Activated CD4-positive, alpha-beta T cell treated with anti-CD3 and anti-CD28 coated beads, Interleukin-2, Interleukin-4, amounts not matched to agents 100 ng/mL and 50 ng/mL, durations not matched to agents 16 hours and 8 hours (primary cell): ENCODE measurements around the gene CHRM2.
"Not testable (repeated sequence)": the region's sequence is repeated elsewhere in the genome, so short reads cannot be mapped to it uniquely, and the experiment has no call there.

Source experiments
- DNase-seq: peaks from one replicate; pipeline ENCODE4 v3.0.0-alpha.2; 2020; ENCODE audit warnings: low spot score

Gene CHRM2

DNA sequence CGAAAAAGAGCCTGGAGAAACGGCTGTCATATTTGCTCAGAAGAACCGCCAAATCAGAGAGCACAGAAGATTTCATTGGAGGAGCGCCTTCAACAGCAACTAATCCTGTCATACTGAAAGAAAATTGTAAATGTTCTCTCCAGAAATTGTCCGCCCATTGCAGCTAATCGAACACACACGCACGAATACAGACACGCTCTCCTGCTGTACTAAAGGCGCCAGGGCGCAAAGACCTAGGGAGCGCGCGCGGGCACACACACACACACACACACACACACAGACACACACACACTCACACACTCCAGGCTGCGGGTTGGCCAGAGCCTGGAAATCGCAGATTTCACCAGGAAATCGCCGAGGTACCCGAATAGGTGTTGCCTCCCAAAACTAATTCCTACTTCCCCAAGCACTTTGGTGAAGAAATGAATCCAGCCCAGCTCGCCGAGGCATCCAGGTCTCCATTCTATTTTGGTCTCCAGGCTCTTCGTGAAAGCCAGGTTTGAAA lies at the start of gene CHRM2:
TSS of gene CHRM2 (plus strand) at position 157 of the 505 bp plus-strand sequence. CDS start 146,214 bp downstream, outside the sequence.
- DNase-seq = no peak

DNA sequence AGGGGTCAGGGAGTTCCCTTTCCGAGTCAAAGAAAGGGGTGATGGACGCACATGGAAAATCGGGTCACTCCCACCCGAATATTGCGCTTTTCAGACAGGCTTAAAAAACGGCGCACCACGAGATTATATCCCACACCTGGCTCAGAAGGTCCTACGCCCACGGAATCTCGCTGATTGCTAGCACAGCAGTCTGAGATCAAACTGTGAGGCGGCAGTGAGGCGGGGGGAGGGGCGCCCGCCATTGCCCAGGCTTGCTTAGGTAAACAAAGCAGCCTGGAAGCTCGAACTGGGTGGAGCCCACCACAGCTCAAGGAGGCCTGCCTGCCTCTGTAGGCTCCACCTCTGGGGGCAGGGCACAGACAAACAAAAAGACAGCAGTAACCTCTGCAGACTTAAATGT lies 37.1 kb upstream of the CHRM2 start:
- not testable (repeated sequence) for DNase-seq

DNA sequence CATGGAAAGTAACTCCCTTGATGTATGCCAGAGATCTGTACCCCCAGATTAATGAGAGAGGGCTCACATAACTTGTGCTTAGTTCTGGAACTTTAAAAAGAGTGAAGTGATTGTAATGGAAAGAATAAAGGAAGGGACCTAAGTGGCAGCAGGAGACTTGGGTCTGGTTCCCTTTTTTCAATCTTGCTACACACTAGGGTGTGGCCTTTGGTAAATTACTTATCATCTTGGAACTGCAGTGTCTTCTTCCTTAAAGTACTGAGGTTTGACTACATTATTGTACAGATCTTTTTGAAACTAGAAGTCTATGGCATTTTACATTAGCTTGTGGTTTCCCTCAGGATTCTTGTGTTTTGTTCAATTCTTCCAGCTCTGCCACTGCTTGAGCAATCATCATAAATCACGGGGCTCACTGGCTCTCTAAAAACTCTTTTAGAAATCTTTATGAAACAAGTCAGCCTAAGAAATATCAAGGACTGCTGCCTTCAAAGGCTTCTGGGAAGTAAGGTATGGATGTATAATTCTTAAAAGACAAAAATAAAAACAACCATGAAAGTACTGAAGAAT lies 22.5 kb upstream of the CHRM2 start:
- no peak for DNase-seq

DNA sequence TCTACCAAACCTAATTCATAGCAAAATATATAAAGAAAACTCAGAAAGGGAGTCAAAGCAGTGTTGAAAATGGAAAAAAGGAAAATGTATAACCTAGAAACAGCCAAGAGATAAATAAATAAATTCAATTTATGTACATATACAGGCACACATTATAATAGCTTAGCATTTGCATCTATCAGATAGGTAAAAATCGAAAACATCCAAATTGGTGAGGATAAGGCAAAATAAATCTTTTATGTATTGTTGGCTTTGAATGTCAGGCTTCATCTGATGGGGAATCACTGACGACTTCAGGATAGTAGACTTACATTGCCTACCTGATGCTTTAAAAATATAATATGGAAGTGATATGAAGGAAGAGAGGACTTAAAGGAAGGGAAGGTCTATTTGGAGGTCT lies 20.6 kb upstream of the CHRM2 start:
- no peak for DNase-seq

DNA sequence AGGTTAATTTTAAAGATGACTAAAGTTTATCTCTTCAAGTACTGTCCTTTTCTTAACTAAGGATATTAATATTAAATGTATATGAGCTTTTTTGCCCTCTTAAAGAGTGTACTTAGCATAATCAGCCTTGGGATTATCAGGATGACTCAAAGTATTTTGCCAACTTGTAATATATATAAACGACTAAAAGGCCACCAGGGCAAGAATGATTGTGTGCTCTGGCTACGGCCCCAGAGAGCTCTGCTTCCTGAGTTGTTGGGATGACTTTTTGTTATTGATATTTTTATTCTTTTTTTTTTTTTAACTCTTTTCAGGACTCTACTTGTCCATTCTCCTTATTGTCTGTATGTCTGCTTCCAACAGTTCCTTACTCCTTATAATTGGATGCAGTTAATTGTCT lies 14.8 kb upstream of the CHRM2 start:
- no peak for DNase-seq

DNA sequence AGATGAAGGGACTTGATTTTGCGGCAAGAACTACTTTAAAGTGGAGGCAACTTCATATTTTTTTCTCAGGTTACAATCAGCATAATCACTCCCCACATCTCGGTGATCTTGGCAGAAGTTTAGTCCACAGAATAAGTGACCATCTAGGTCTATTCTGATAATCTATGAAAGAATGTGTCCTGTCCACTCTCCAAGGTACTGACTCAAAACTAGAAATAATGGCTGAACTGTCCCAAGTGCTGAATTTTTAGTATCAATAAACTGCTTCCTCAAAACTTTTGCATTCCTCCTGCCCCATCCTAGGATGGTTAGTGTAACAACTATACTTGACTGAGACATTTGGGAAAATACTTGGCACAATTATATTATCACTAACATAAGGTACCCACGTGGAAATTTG lies 10.9 kb upstream of the CHRM2 start:
- DNase-seq = no peak

DNA sequence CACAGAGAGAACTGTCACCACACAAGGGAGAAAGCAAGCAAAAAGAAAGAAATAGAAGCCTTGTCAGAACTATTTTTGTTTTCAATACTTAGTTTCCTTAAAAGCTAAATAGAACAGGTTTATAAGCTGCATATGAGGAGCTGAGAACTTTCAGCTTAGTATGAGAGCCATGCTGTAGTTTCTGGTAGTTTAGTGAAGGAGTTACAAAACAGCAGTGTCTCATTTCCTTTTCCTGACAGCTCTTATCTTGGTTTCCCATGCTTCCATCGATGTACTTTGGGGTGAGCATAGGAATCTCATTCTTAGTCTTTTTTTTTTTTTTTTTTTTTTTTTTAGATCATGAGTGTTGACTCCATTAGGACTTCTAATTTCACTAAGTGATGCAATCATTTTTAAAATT lies 8.6 kb upstream of the CHRM2 start:
- no peak for DNase-seq

DNA sequence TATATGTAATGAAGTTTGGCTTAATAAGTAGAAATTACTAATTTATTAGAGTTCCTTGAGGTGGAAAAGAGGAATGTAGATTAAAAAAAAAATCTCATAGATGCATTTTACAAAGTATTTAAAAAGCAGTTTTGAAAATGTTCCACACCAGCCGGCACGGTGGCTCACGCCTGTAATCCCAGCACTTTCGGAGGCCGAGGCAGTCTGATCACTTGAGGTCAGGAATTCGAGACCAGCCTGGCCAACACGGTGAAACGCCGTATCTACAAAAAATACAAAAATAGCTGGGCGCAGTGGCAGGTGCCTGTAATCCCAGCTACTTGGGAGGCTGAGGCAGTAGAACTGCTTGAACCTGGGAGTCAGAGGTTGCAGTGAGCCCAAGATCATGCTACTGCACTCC lies 3.2 kb upstream of the CHRM2 start:
- DNase-seq = no peak

DNA sequence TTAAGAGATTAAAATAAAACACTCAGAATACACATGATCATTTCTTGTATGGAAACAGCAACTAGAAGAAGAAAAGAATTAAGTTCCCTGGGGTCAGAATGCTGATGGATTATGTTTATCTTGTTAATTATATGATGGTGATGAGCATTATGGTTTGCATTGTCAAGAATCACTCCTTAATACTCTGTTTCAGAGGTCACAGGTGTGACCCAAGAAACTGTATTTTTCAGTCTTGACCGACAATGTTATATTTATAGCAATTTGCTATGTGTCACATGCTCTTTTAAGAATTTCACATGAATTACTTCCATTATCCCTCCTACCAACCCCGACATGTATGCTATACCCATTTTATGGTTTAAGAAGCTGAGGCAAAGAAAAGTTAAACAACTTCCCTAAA lies 2.7 kb upstream of the CHRM2 start:
- DNase-seq = no peak

DNA sequence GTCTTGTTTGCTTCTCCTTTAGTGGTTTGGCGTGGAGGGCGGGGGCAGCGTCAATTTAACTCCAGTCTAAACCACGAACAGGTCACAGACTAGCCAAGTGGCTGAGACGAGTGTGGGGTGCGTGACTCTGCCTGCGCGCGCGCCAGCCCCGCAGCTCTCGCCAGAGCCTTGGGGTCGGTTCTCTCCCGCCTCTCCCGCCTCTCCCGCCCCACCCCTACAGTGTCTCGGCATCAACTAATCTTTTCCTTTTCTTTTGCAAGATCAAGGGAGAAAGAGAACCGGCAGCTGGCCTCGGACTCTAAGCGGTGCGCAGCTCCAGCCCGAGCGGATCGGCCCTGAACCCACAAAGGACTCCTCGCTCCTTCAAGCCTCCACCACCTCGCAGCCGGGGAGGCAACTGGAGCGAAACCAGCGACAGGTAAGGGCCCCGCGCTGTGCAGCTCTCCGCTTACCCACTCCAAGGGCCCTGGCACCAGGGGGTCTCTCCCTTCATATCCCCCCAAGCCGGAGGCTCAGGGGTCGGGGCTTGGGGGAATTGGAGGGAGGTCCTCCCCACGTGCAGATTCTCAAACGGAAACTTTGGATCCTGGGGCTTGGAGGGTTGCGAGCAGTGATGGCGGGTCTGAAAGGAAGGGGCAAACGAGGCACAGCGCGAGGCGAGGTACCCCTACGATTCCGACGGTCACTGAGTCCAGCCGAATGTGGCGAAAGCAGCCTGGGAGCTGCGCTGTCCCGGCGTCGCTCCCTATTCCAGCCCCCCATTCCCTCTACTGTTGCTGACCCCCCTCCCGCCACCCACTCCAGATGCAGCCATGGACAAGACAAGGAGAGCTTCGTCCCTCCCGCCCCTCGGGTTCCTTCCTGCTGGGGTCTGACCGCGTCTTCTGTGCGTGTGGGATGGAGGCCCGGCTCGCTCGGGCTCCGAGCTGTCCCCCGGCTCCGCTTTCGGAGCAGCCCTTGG lies 829 bp downstream of the CHRM2 start:
- no peak for DNase-seq

DNA sequence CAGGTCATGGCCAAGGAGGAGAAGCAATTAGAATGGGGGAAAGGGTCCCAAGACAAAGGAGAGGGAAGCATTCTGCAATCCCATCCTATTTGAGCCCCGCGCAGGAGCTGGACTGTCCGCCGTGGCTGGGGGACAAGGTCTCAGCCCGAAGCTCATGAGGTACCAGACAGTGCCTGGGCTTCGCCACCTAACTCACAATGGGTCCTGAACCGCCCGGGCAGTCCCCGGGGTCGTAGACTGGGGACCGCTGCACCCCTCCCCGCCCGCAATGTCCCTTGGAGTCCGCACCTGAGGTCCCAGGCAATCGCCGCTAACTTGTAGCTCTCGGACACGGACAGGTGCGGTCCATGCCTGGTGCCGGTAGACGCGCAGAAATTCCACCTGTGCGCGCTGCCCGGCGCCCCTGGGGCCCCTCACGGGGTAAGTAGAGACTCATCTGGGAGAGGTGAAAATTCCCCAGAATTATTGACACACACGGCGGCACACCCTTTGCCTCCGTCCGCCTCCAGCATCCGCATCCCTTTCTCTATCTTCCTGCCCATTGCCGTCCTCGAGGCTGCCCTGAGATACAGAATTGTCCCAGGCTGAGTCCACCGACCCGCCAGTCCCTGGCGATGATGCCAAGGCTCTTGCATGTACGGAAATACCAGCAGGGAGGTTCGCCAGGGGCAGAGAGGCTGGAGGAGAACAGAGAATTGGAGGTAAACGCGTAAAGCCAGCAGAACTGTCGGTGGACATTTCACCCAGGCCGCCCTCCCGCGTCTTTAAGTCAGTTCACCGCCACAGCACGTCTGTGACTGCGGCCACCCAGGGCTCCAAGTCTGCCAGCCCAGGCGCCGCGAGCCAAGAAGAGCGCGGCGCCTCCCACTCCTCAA lies 1.8 kb downstream of the CHRM2 start:
- DNase-seq = no peak

DNA sequence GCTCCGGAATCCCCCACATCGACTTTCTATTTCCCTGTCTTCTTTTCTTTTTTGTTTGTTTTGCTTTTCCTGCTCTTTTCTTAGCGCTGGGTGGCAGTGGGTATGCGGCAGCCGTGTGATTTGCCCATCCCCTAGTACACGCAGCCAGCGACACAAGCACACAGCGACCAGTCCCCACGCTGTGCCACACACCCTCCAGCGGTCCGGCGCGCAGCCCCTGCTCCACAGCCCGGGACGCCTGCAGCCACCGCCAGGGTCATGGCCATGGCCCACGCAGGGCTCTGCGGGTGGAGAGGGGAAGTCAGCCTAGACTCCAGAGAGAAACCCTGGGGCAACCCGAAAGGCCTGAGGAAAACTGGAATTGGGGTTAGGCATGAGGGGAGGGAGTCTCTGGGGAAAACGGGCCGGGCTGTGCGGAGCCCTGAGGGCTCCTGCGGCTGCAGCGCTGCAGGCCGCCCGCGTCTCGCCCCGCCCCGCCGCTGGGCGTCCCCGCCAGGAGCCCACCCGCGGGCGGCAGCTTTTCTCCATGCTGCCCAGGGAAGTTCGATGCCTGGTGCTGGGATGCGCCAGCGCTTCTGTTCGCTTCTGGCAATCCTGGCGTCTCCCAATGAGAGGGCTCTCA lies 2.5 kb downstream of the CHRM2 start:
- DNase-seq = no peak

DNA sequence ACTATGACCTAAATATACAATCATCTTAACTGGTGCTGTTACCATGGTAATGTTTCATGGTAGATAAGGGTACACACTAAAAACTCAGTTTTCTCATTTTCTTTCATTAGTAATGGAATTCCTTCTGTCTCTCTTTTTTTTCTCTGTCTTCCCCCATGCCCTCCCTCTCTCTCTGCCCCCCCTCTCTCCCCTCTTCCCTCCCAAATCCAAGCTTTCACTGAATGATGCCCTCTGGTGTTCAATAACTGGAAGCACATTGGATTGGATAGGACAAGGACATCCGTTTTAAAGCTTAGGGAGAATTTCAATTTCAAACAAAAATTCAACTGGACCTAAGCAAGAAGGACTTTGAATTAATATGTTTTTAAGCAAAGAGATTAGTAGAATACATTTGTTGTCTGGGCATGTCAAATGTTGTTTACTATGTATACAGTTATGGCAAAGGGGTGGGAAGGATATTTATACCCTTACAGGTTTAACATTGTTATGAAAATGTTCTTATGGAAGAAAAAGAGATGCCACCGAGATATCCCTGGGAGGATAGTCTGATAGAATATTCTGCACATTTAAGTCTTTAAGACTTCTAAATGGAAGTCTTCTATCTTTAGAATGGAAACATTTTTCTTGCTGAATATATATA lies 6.1 kb downstream of the CHRM2 start:
- no peak for DNase-seq

DNA sequence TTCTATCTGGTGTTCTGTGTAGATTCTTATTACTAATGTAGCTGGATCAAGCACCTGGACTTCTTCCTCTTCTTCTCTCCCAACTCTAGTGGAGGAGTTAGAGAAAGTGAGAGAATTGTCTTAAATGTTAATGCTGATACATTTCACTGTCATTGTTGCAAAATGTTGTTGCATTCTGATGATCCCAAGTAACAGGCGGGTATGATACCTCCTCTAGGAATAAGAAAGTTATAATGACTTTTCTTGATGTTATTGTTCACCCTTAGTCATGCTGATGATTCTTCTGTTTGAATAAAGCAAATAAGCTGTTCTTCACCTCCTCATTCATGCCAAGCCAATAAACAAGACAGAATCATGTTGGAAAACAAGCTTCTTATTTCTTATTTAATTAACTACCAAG lies 9.1 kb downstream of the CHRM2 start:
- no peak for DNase-seq

DNA sequence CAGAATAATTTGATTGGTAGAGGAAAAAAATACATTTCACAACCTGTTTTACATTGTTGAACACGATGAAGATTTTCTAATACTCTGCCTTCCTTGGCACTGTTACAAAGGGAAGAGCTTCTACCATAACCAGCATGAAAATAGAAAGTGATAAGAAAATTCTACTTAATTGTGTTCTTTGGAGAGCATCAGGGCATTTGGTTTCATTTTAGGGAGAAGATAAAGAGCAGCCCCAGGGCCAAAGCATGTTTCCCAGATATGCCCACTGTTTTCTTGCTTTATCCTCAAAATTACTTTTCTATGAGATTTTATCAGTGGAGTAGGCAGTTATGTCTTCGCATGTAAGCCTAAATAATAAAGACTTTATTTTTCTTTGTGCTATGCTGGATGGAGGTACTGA lies 9.5 kb downstream of the CHRM2 start:
- DNase-seq = no peak

DNA sequence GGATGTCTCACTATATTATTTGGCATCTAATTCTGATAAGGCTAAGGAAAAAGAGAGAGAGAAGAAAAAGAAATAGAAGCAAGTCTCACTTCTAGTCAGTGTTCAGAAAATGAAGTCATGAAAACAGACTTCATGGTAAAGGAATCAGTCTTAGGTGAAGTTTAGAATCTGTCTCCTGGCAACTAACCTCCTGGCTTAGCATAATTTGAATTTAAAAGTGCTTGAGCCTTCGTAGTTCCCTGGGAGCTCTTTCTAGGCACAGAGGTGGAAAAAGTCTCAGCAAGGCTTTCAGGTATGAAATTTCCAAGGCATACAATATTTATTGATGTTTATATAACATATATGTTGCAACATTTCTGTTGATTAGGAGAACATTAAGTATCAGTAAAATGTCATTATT lies 10.4 kb downstream of the CHRM2 start:
- DNase-seq = no peak

DNA sequence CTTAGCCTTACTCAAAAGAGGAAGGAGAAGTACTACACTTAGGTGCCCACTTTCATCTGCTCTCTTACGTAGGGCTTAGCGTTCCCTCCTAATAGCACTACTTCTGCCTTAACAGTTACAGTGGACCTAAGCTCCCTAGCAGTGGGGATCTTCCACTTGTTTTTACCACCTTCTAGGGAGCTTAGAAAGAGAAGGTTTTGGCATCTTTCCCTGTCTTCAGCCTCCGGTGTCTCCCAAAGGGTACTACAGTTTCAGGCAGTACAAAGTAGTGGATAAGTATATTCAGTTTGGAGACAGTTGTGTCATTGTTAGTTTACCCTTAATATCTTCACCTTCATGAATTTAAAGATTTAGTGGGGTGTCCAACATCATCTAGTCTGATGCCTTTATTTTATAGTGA lies 14.6 kb downstream of the CHRM2 start:
- no peak for DNase-seq

DNA sequence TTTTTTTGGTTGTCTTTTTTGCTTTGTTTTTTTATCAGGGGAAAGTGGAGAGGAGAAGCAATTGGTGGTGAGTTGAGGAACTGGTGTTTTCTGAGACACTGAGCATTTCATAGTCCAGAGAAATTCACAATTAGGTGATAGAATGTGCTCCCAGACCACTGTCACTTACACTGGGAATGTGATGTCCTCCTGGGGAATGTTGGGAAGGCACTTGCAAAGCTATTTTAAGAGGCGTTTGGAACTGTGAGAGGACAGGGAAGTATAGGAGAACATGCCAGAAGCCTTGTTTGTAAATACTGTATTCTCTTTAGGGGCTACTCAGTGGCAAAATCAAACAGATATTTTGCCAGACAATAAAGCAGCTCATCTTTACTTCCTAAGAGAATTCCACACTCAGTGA lies 16.0 kb downstream of the CHRM2 start:
- DNase-seq = no peak

DNA sequence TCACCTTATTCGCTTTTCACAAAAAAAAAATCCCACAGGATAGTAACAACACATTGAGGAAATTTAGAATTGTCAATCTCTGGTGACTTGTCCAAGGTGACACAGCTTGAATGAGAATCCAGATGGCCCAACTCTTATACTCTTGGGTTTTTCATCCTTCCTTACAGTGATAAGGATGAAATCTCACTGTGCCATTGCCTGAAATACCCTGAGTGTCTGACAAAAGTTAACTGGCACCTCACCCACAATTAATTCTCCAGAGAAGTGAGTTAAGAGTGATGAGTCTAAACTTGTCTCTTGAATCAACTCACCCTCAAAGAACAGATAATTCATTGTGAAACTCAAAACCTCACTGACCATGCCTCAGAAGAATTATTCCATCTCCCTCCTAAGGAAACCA lies 18.9 kb downstream of the CHRM2 start:
- DNase-seq = no peak

DNA sequence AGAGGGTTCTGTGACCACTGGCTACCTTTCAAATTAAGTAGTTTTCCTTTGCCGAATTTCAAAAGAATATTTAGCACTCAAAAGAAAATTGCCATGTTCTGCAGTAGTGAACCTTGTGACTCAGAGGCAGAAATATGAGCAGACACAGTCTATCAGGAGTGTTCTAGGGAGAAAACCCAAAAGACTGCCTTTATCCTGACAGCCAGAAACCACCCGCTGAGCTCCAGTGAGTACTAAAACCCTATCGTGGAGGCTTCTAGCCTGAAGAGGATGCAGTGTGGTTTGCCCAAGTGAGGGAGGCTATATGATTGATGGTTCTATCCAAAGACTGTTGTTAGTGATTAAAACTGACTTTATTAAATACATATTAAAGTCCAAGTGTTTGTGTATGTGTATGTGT lies 21.9 kb downstream of the CHRM2 start:
- no peak for DNase-seq

DNA sequence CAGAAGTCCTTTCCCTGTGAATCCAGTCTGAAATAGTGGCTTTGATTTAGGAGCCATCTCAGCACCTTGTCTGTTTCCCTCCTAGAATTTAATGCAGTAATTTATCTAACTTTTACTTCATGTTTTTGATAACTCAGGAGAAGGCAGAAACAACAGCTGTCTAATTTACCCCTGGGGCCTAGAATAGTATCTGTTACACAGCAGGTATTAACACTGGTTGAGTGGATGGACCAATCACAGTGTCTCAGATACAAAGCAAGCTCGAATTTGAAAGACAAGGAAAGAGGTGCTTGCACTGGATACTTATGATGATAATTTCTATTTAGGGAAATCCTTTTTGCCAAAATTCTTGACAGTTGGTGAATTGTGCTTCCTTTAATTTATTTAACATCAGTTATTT lies 23.4 kb downstream of the CHRM2 start:
- DNase-seq = no peak

DNA sequence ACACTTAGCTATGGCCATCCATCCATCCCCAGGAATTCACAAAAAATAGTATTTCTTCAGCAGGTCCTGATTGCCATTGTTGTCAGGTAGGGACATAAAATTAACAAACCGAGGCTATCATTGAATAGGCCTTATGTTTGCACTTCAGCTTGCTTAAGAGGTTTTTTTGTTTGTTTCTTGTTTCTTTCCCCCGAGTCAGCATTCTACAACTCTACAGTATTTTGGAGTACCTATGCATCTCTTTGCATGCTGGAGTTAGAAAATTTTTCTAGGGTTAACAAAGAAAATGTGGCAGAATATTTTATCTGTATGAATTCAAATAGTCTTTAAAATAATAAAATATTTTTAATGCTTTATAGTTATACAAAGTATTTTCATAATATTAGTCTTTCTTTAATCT lies 26.3 kb downstream of the CHRM2 start:
- no peak for DNase-seq
